ENCODE results near the gene VPS16.
"Not testable (repeated sequence)": the region's sequence is repeated elsewhere in the genome, so short reads cannot be mapped to it uniquely, and the experiment has no call there.

The VPS16 gene

GRCh38 chr20:2817891-2818595, 22.5 kb upstream of the VPS16 start:
- Mint-ChIP-seq H3K27ac (no peak overlapping the region), H3K4me1 (peaks cover 26% of the 10 kb centered on the region), H3K9me3 (no peaks in the 10 kb centered on the region), H3K4me3 (no peak overlapping the region), H3K36me3 (peaks cover 5% of the 10 kb centered on the region)
- ATAC-seq, result no peak
- DNase-seq (ENCODE audit: low spot score in 2 of 2), result no peak

- Mint-ChIP-seq H3K27ac (no peak overlapping the region), H3K4me1 (peaks cover 26% of the 10 kb centered on the region), H3K4me3 (peak overlapping the region; percentile 22), H3K9me3 (no peaks in the 10 kb centered on the region), H3K36me3 (peaks cover 5% of the 10 kb centered on the region)
- ATAC-seq (no peak), DNase-seq (ENCODE audit: low spot score in 2 of 2) (no peak)
Measured at GRCh38 chr20:2820084-2820895, 20.3 kb upstream of the VPS16 start.

- Mint-ChIP-seq H3K4me3 (peak overlapping the region; percentile 22), H3K27ac (no peak overlapping the region), H3K36me3 (peaks cover 5% of the 10 kb centered on the region), H3K4me1 (peaks cover 34% of the 10 kb centered on the region), H3K9me3 (no peaks in the 10 kb centered on the region)
- ATAC-seq (peak; percentile 35), DNase-seq (ENCODE audit: low spot score in 2 of 2) (no peak)
Measured at GRCh38 chr20:2820896-2821869, 19.4 kb upstream of the VPS16 start.

- Mint-ChIP-seq H3K4me3 (peak overlapping the region; percentile 22), H3K27ac (no peak overlapping the region), H3K36me3 (peaks cover under 1% of the 10 kb centered on the region), H3K4me1 (peaks cover 37% of the 10 kb centered on the region), H3K9me3 (no peaks in the 10 kb centered on the region)
- DNase-seq (ENCODE audit: low spot score in 2 of 2) (no peak), ATAC-seq (peak; percentile 76)
Measured at GRCh38 chr20:2822073-2822472, 18.5 kb upstream of the VPS16 start.

- Mint-ChIP-seq H3K4me3 (no peak overlapping the region), H3K27ac (no peak overlapping the region), H3K36me3 (no peaks in the 10 kb centered on the region), H3K4me1 (peaks cover 29% of the 10 kb centered on the region), H3K9me3 (no peaks in the 10 kb centered on the region)
- DNase-seq (ENCODE audit: low spot score in 2 of 2) (no peak), ATAC-seq (no peak)
Measured at GRCh38 chr20:2825761-2826160, 14.8 kb upstream of the VPS16 start.

- no peak overlapping the region for H3K4me3 Mint-ChIP-seq
- no peak for DNase-seq (ENCODE audit: low spot score in 2 of 2)
- H3K9me3 Mint-ChIP-seq, result no peaks in the 10 kb centered on the region
- no peak overlapping the region for H3K27ac Mint-ChIP-seq
- no peak for ATAC-seq
- H3K36me3 Mint-ChIP-seq, result no peaks in the 10 kb centered on the region
- peaks cover 25% of the 10 kb centered on the region for H3K4me1 Mint-ChIP-seq
Measured at GRCh38 chr20:2826655-2827054, 13.9 kb upstream of the VPS16 start.

GRCh38 chr20:2829376-2829775, 11.2 kb upstream of the VPS16 start:
- Mint-ChIP-seq H3K4me3 (no peak overlapping the region), H3K4me1 (peaks cover 19% of the 10 kb centered on the region), H3K9me3 (no peaks in the 10 kb centered on the region), H3K36me3 (no peaks in the 10 kb centered on the region), H3K27ac (no peak overlapping the region)
- DNase-seq (ENCODE audit: low spot score in 2 of 2), result no peak
- ATAC-seq, result no peak

GRCh38 chr20:2831206-2831605, 9.3 kb upstream of the VPS16 start:
- H3K36me3 Mint-ChIP-seq; ATAC-seq; DNase-seq (ENCODE audit: low spot score in 2 of 2); H3K4me3 Mint-ChIP-seq; H3K27ac Mint-ChIP-seq; H3K9me3 Mint-ChIP-seq: not testable (repeated sequence)
- H3K4me1 Mint-ChIP-seq, result peaks cover 11% of the 10 kb centered on the region

- no peaks in the 10 kb centered on the region for H3K9me3 Mint-ChIP-seq
- DNase-seq (ENCODE audit: low spot score in 2 of 2) (no peak), ATAC-seq (no peak)
- peaks cover 9% of the 10 kb centered on the region for H3K4me1 Mint-ChIP-seq
- no peak overlapping the region for H3K27ac Mint-ChIP-seq
- H3K36me3 Mint-ChIP-seq, result peaks cover 9% of the 10 kb centered on the region
- no peak overlapping the region for H3K4me3 Mint-ChIP-seq
Measured at GRCh38 chr20:2833761-2834160, 6.8 kb upstream of the VPS16 start.

GRCh38 chr20:2834401-2835110, 6.0 kb upstream of the VPS16 start:
- Mint-ChIP-seq H3K4me1 (peaks cover 15% of the 10 kb centered on the region), H3K4me3 (no peak overlapping the region), H3K27ac (no peak overlapping the region), H3K9me3 (peaks cover 2% of the 10 kb centered on the region), H3K36me3 (peaks cover 17% of the 10 kb centered on the region)
- no peak for ATAC-seq
- DNase-seq (ENCODE audit: low spot score in 2 of 2), result no peak

- Mint-ChIP-seq H3K4me1 (peaks cover 18% of the 10 kb centered on the region), H3K36me3 (peaks cover 20% of the 10 kb centered on the region), H3K9me3 (peaks cover 2% of the 10 kb centered on the region), H3K27ac (peak overlapping the region; percentile 2), H3K4me3 (no peak overlapping the region)
- no peak for ATAC-seq
- no peak for DNase-seq (ENCODE audit: low spot score in 2 of 2)
Measured at GRCh38 chr20:2835331-2835796, 5.2 kb upstream of the VPS16 start.

GRCh38 chr20:2836035-2836434, 4.5 kb upstream of the VPS16 start:
- DNase-seq (ENCODE audit: low spot score in 2 of 2) (no peak), ATAC-seq (no peak)
- peaks cover 20% of the 10 kb centered on the region for H3K36me3 Mint-ChIP-seq
- peak overlapping the region; percentile 2 for H3K27ac Mint-ChIP-seq
- H3K4me1 Mint-ChIP-seq, result peaks cover 18% of the 10 kb centered on the region
- H3K9me3 Mint-ChIP-seq, result peaks cover 2% of the 10 kb centered on the region
- H3K4me3 Mint-ChIP-seq, result no peak overlapping the region

- Mint-ChIP-seq H3K36me3 (peaks cover 20% of the 10 kb centered on the region), H3K9me3 (peaks cover 2% of the 10 kb centered on the region), H3K27ac (peak overlapping the region; percentile 13), H3K4me1 (peaks cover 24% of the 10 kb centered on the region), H3K4me3 (no peak overlapping the region)
- ATAC-seq (no peak), DNase-seq (ENCODE audit: low spot score in 2 of 2) (no peak)
Measured at GRCh38 chr20:2837221-2837960, 3.2 kb upstream of the VPS16 start.

GRCh38 chr20:2838170-2838797, 2.3 kb upstream of the VPS16 start:
- peak overlapping the region; percentile 65 for H3K27ac Mint-ChIP-seq
- peaks cover 24% of the 10 kb centered on the region for H3K36me3 Mint-ChIP-seq
- H3K4me1 Mint-ChIP-seq, result peaks cover 24% of the 10 kb centered on the region
- peak overlapping the region; percentile 73 for H3K4me3 Mint-ChIP-seq
- peaks cover 2% of the 10 kb centered on the region for H3K9me3 Mint-ChIP-seq
- ATAC-seq, result no peak
- DNase-seq (ENCODE audit: low spot score in 2 of 2), result no peak
